Measurements from ENCODE around the gene CROCC. TPM values are rescaled to one million over a fixed set of nuclear protein-coding genes. Genes with fewer than 3 reads are reported as not detected.

Gene CROCC
- total RNA-seq, 2 experiments from 2014 or later = 36.3 to 54.1 TPM

DNA sequence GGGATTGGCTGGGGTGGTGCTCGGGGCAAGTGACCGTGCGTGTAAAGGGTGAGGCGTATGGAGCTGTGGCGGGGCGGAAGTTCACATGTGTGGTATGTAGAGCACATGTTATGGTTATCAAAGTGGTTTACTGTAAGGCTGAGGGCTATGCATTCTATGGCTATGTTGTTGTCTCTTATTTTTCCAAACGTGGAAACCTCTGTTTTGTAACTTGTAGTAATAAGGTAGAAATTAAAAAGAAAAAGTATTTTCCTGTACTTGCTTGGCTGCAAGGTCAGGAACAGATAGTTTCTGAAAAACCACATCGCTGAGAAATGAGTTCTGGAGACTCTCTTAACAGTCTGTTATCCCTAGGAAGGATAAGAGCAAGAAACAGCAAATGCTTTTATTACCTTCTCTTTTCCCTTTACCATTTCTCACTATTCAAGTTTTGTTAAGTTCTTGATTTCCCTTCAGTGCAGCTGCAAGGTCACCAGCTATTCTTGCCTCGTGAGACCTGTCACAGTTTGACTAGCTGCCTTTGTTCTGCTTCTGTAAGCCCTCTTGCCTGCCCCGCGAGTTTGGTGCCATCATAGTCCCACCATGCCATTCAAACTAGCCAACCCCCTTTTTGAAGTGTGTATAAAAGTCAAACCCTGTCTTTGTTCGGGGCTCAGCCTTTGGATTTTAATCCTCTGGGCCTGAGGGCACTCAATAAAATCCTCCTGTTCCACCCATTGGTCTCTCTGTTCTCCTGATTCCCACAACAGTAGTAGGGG lies 16.4 kb upstream of the CROCC start:
- peak; percentile 84 for DNase-seq (ENCODE audit: low spot score)
- ChIA-PET CTCF (ENCODE audit: unreplicated experiment) (interaction anchor here (0.6 kb wide), 1 partner anchor 14 kb away, joined by 4 read pairs; no protein-coding TSS in a partner anchor), POLR2A (interaction anchor here (0.6 to 2.2 kb wide), 6 partner anchors 8 to 1614 kb away, joined by 3 to 7 read pairs (median 4); partner anchors contain the start of gene RNU1-2)
- H3K4me3 ChIP-seq (ENCODE audit: low read depth, low read length, poor library complexity, severe bottlenecking) = peak overlapping the region; percentile 65
- TSS peak; percentile 87 for BruUV-seq (replicated peaks)
- no peak for TF ChIP-seq EZH2phosphoT487 (IDR thresholded peaks at IDR 0.05; ENCODE audit: borderline replicate concordance, low read depth, low read length)
- TF ChIP-seq, protein P1, sequence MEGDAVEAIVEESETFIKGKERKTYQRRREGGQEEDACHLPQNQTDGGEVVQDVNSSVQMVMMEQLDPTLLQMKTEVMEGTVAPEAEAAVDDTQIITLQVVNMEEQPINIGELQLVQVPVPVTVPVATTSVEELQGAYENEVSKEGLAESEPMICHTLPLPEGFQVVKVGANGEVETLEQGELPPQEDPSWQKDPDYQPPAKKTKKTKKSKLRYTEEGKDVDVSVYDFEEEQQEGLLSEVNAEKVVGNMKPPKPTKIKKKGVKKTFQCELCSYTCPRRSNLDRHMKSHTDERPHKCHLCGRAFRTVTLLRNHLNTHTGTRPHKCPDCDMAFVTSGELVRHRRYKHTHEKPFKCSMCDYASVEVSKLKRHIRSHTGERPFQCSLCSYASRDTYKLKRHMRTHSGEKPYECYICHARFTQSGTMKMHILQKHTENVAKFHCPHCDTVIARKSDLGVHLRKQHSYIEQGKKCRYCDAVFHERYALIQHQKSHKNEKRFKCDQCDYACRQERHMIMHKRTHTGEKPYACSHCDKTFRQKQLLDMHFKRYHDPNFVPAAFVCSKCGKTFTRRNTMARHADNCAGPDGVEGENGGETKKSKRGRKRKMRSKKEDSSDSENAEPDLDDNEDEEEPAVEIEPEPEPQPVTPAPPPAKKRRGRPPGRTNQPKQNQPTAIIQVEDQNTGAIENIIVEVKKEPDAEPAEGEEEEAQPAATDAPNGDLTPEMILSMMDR (conservative IDR thresholded peaks at IDR 0.05; ENCODE audit: low read length) = no peak
- peak overlapping the region; percentile 96 for H3K4me2 ChIP-seq (ENCODE audit: low read length)
- H3K4me1 ChIP-seq (ENCODE audit: insufficient read depth, low read length, poor library complexity, severe bottlenecking) = peaks cover 60% of the 10 kb centered on the region
- peak overlapping the region; percentile 47; the same call in 1 of the 2 replicates for H2AFZ ChIP-seq (ENCODE audit: low read length)
- intact Hi-C loops (cut with micrococcal nuclease; ENCODE audit: unreplicated experiment) = loop anchor here (2.0 to 5.0 kb wide), 2 partner anchors 464 to 698 kb away; partner anchors contain the start of gene NECAP2
- no peaks in the 10 kb centered on the region for H4K20me1 ChIP-seq (ENCODE audit: insufficient read depth, low read length)
- H3K36me3 ChIP-seq (ENCODE audit: insufficient read depth, low read length) = no peaks in the 10 kb centered on the region
- no peaks in the 10 kb centered on the region for H3K9me2 ChIP-seq (ENCODE audit: insufficient read depth, low read length)
- H3K27ac ChIP-seq (ENCODE audit: low read depth, low read length, poor library complexity, severe bottlenecking) = peak overlapping the region; percentile 95
- peaks cover 12% of the 10 kb centered on the region; the same call in 1 of the 2 replicates for H3K9me3 ChIP-seq (ENCODE audit: low read length)
- H3K79me2 ChIP-seq (ENCODE audit: insufficient read depth, low read depth, low read length) = no peaks in the 10 kb centered on the region

- Histone ChIP-seq H3K27ac (ENCODE audit: low read depth, low read length, poor library complexity, severe bottlenecking) (peak overlapping the region; percentile 95), H3K36me3 (ENCODE audit: insufficient read depth, low read length) (no peaks in the 10 kb centered on the region), H3K79me2 (ENCODE audit: insufficient read depth, low read depth, low read length) (no peaks in the 10 kb centered on the region), H3K4me2 (ENCODE audit: low read length) (peak overlapping the region; percentile 56), H3K4me1 (ENCODE audit: insufficient read depth, low read length, poor library complexity, severe bottlenecking) (peaks cover 52% of the 10 kb centered on the region), H3K9me3 (ENCODE audit: low read length) (peaks cover 12% of the 10 kb centered on the region; the same call in 1 of the 2 replicates), H3K4me3 (ENCODE audit: low read depth, low read length, poor library complexity, severe bottlenecking) (peak overlapping the region; percentile 19), H4K20me1 (ENCODE audit: insufficient read depth, low read length) (no peaks in the 10 kb centered on the region), H2AFZ (ENCODE audit: low read length) (no peak overlapping the region), H3K9me2 (ENCODE audit: insufficient read depth, low read length) (no peaks in the 10 kb centered on the region)
- ChIA-PET CTCF (ENCODE audit: unreplicated experiment) (interaction anchor here (0.6 kb wide), 1 partner anchor 14 kb away, joined by 4 read pairs; no protein-coding TSS in a partner anchor), POLR2A (interaction anchor here (0.7 to 1.4 kb wide), 2 partner anchors 10 to 1613 kb away, joined by 3 to 4 read pairs; no protein-coding TSS in a partner anchor)
- TF ChIP-seq, protein P1 (conservative IDR thresholded peaks at IDR 0.05; ENCODE audit: low read length) = no peak
- no peak for TF ChIP-seq EZH2phosphoT487 (IDR thresholded peaks at IDR 0.05; ENCODE audit: borderline replicate concordance, low read depth, low read length)
- no peak for DNase-seq (ENCODE audit: low spot score)
- intact Hi-C loops (cut with micrococcal nuclease; ENCODE audit: unreplicated experiment) = loop anchor here (2.0 to 5.0 kb wide), 2 partner anchors 465 to 699 kb away; partner anchors contain the start of gene NECAP2
- BruUV-seq (replicated peaks) = no TSS peak
These were observed 15.6 kb upstream of the CROCC start for GRCh38 chr1:16905868-16906702.
